NCI-H1417 (cell line): ENCODE measurements around the gene TMEM217.
"Not testable (repeated sequence)": the region's sequence is repeated elsewhere in the genome, so short reads cannot be mapped to it uniquely, and the experiment has no call there.

Experiments used
- DNase-seq, 3 experiments: peaks; one replicate each; lab custom pipeline; 2025; lab: John Stamatoyannopoulos, UW

Gene TMEM217

GRCh38 chr6:37185949-37186720 is 71.8 kb downstream of the TMEM217 start:
- DNase-seq: not testable (repeated sequence)

GRCh38 chr6:37182736-37183590 is 75.0 kb downstream of the TMEM217 start:
- no peak for DNase-seq

GRCh38 chr6:37180610-37181009 is 77.3 kb downstream of the TMEM217 start:
- DNase-seq: not testable (repeated sequence)

GRCh38 chr6:37180075-37180474 is 77.9 kb downstream of the TMEM217 start:
- DNase-seq: no peak

- DNase-seq: no peak
Observed at GRCh38 chr6:37177935-37178517, 79.9 kb downstream of the TMEM217 start.

GRCh38 chr6:37177077-37177934 is 80.6 kb downstream of the TMEM217 start:
- DNase-seq: no peak

- DNase-seq: no peak
Observed at GRCh38 chr6:37176268-37177076, 81.5 kb downstream of the TMEM217 start.

GRCh38 chr6:37175332-37176267 is 82.3 kb downstream of the TMEM217 start:
- no peak for DNase-seq

GRCh38 chr6:37174515-37175331 is 83.2 kb downstream of the TMEM217 start:
- peak in 1 of 3 experiments; percentile 32 for DNase-seq

- DNase-seq: no peak
Observed at GRCh38 chr6:37174196-37174514, 83.8 kb downstream of the TMEM217 start.

GRCh38 chr6:37173493-37174195 is 84.3 kb downstream of the TMEM217 start:
- peak in 1 of 3 experiments; percentile 29 for DNase-seq

- no peak for DNase-seq
Observed at GRCh38 chr6:37172912-37173492, 84.9 kb downstream of the TMEM217 start.

- DNase-seq: peak; percentile 86 to 95 (median 86)
Observed at GRCh38 chr6:37171970-37172812, 85.8 kb downstream of the TMEM217 start.

- DNase-seq: peak; percentile 51 to 61 (median 58)
Observed at GRCh38 chr6:37171201-37171969, 86.6 kb downstream of the TMEM217 start.

- DNase-seq: peak; percentile 65 to 87 (median 84)
Observed at GRCh38 chr6:37170273-37171200, 87.4 kb downstream of the TMEM217 start.
